ENCODE results near the gene FAM204A.

GRCh38 chr10:118251791-118252190, 90.3 kb downstream of the FAM204A start:
- TF ChIP-seq CTCF (conservative IDR thresholded peaks at IDR 0.05): no peak
- TF ChIP-seq ZFX (IDR thresholded peaks at IDR 0.05): no peak
